HUES48 (cell line): ENCODE measurements around the gene TLR6.

Experiments used
- H3K27ac ChIP-seq: one replicate; pipeline ENCODE4 v1.7.0; 2013; ENCODE audit warnings: low read depth, low read length, inconsistent platforms
- H3K27me3 ChIP-seq: 2 replicates; pipeline ENCODE4 v1.6.1; 2013; ENCODE audit warnings: mild to moderate bottlenecking, low read length; ENCODE audit not compliant: control insufficient read depth, insufficient read depth
- H3K36me3 ChIP-seq: 2 replicates; pipeline ENCODE4 v1.6.1; 2013; ENCODE audit warnings: low read length; ENCODE audit not compliant: control insufficient read depth, insufficient read depth
- H3K4me1 ChIP-seq: 2 replicates; pipeline ENCODE4 v1.6.1; 2013; ENCODE audit warnings: mild to moderate bottlenecking, low read length; ENCODE audit not compliant: control insufficient read depth, insufficient read depth
- H3K4me3 ChIP-seq: 2 replicates; pipeline ENCODE4 v1.5.1; 2013; ENCODE audit warnings: mild to moderate bottlenecking, low read depth, low read length
- H3K9ac ChIP-seq: 2 replicates; pipeline ENCODE4 v1.6.1; 2013; ENCODE audit warnings: mild to moderate bottlenecking, low read depth, low read length, moderate library complexity
- H3K9me3 ChIP-seq: 2 replicates; pipeline ENCODE4 v1.6.1; 2013; ENCODE audit warnings: low read length; ENCODE audit not compliant: control insufficient read depth, insufficient read depth

Gene TLR6

DNA sequence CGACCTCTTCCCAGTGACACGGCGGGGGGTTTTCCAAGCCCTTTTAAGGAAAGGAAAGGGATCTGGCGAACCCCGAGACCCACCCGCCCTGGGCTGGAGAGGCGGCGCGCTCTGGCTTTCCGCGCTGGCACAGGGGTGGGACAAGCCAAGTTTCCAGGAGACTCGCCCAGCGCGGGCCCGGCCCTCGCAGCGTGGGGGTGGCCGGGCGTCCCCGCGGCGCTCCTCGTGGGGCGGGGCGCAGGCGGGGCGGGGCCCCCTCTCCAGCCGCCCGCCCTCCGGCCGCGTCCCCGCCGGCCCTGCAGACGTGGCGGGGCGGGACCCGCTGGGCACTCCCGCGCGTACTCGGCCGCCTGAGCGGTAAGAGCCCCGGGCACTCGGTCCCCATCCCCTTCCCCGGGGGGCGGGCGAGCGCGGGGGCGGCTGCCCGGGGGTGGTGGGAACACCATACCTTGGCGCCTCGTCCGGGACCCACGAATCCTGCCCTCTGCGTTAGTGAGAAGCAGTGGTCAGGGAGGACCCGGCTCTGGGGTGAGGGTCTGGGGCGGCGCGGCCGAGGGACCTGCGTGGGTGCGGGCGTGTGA is 11.0 kb upstream of the TLR6 start, which contains the start of gene FAM114A1:
TSS of gene FAM114A1 (plus strand) at position 329 of the 581 bp plus-strand sequence. CDS start 10,273 bp downstream, outside the sequence.
- H3K9me3 ChIP-seq, result no peaks in the 10 kb centered on the region
- peaks cover 4% of the 10 kb centered on the region; the same call in 1 of the 2 replicates for H3K36me3 ChIP-seq
- H3K27ac ChIP-seq, result peak within 1 kb of the TSS; percentile 36
- peak within 1 kb of the TSS; percentile 74 for H3K4me3 ChIP-seq
- H3K27me3 ChIP-seq, result no peaks in the 10 kb centered on the region
- H3K9ac ChIP-seq, result peak within 1 kb of the TSS; percentile 57
- H3K4me1 ChIP-seq, result peaks cover 14% of the 10 kb centered on the region; the same call in 1 of the 2 replicates

DNA sequence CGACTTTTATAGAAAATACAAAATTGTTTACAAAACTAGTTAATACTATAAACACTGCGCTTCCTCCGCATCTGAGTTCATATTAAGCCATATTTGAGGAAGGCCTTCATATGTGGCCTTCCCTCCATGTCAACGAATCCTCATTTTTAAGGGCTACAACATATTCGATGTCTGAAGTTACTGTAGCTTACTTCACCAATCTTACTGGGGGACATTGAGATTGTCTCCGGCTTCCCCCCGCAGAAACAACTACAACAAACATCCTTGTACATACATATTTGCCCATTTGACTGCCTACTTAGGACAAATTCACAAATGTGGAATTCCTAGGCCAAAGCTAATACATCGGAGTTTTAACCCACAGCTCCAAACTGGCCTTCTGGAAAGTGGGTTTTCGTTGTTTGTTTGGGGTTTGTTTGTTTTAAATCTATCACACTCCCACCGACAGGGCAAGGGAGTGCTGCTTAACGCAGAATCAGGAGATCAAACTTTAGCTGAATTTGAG is 10.4 kb upstream of the TLR6 start:
- peak overlapping the region; percentile 74 for H3K4me3 ChIP-seq
- peak overlapping the region; percentile 56; the same call in 1 of the 2 replicates for H3K9ac ChIP-seq
- peak overlapping the region; percentile 3 for H3K27ac ChIP-seq
- H3K36me3 ChIP-seq, result peaks cover 4% of the 10 kb centered on the region; the same call in 1 of the 2 replicates
- no peaks in the 10 kb centered on the region for H3K27me3 ChIP-seq
- peaks cover 14% of the 10 kb centered on the region; the same call in 1 of the 2 replicates for H3K4me1 ChIP-seq
- no peaks in the 10 kb centered on the region for H3K9me3 ChIP-seq

DNA sequence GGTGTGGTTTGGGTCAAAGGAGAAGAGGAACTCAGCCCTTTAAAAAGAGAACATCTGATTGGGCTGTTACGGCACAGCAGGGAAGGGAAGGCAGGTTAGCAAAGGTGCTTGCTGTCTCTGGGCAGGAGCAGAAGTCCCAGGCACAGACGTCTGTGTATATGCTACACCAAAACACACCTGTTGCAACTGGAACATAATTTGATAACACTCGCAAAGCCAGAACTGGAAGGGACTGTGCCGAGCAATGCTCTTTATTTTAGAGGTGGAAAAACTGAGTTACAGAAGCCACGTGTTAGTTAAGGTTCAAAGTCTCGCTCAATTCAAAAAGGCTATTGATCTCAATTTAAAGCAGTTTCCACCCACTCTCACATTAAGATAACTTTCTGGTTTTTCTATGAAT is 8.8 kb upstream of the TLR6 start:
- H3K36me3 ChIP-seq, result peaks cover 4% of the 10 kb centered on the region; the same call in 1 of the 2 replicates
- no peaks in the 10 kb centered on the region for H3K27me3 ChIP-seq
- H3K9ac ChIP-seq, result no peak overlapping the region
- H3K4me3 ChIP-seq, result no peak overlapping the region
- H3K4me1 ChIP-seq, result peaks cover 14% of the 10 kb centered on the region; the same call in 1 of the 2 replicates
- H3K9me3 ChIP-seq, result no peaks in the 10 kb centered on the region
- H3K27ac ChIP-seq, result no peak overlapping the region

DNA sequence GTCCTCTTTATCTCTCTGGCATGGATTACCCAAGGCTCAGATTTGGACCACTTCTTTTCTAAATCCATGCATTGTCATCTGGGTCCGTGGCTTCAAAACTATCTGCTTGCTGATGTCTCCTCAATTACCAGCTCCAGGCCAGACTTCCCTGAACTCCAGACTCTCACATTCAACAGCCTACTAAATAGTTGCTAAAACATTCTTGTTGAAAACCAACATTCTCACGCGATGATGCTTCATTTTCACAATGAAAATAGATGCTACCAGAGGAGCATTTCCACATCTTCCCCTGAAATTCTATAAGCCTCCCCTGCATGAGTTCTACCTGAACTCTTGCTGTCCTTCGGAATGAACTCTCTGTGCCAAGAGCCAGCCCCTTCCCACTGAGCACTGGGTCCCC is 5.2 kb upstream of the TLR6 start:
- Histone ChIP-seq H3K9ac (no peak overlapping the region), H3K4me1 (peaks cover 7% of the 10 kb centered on the region; the same call in 1 of the 2 replicates), H3K27me3 (no peaks in the 10 kb centered on the region), H3K4me3 (no peak overlapping the region), H3K27ac (no peak overlapping the region), H3K36me3 (no peaks in the 10 kb centered on the region), H3K9me3 (no peaks in the 10 kb centered on the region)

DNA sequence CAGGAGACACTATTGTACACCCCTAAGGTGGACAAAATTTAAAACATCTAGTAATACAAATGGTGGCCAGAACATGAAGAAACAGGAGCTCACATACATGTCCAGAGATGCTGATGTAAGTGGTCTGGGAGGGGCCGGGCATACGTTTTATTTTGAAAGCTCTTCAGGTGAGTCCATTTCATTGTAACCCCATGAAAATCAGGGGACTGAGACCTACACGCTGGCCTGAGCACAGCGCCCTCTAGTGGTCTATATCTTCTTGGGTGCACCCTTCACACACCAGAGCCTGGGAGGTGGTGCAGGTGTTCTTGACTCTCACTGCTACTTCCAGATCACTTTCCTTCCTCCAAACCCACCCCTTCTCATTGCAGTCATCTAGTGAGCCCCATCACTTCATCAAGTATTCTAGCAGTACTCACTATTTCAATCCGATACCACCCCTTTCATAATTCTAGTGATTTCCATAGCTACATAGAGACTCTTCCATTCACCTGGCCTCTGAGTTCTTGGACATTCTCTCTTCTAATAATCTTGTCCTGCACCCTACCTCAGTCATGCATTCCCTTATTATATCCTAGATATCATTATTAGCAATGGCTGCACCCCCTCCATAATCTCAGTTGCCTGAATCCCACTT is 4.3 kb upstream of the TLR6 start:
- H3K9me3 ChIP-seq, result no peaks in the 10 kb centered on the region
- no peaks in the 10 kb centered on the region for H3K27me3 ChIP-seq
- peaks cover 9% of the 10 kb centered on the region; the same call in 1 of the 2 replicates for H3K4me1 ChIP-seq
- no peak overlapping the region for H3K27ac ChIP-seq
- no peaks in the 10 kb centered on the region for H3K36me3 ChIP-seq
- H3K9ac ChIP-seq, result no peak overlapping the region
- no peak overlapping the region for H3K4me3 ChIP-seq

DNA sequence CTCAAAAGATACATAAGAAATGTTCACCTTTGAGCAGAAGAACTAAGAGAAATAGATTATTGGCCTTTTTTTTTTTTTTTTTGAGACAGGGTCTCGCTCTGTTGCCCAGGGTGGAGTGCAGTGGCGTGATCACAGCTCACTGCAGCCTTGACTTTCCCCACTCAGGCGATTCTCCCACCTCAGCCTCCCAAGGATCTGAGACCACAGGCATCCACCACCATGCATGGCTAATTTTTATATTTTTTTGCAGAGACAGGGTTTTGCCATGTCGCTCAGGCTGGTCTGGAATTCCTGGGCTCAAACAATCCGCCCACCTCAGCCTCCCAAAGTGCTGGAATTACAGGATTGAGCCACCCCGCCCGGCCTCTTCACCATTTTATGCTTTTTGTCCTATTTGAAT is 2.9 kb upstream of the TLR6 start:
- H3K9me3 ChIP-seq, result no peaks in the 10 kb centered on the region
- H3K4me1 ChIP-seq, result peaks cover 9% of the 10 kb centered on the region; the same call in 1 of the 2 replicates
- H3K27me3 ChIP-seq, result no peaks in the 10 kb centered on the region
- no peaks in the 10 kb centered on the region for H3K36me3 ChIP-seq
- no peak overlapping the region for H3K4me3 ChIP-seq
- no peak overlapping the region for H3K27ac ChIP-seq
- no peak overlapping the region for H3K9ac ChIP-seq

DNA sequence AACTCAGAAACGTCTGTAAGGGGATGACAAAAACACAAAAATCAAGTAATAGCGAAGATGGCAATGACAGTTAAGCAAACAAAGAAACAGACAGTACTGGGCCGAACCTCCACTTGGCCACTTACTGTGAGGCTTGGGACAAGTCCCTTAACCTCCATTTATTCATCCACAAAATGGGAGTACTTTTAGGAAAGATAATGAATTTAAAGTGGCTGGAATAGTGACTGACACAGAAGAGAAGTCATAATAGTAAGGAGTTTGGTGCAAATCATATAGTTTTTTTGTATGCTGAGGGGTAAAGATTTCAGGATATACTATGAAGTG is 1.4 kb upstream of the TLR6 start:
- peak overlapping the region; percentile 73 for H3K27ac ChIP-seq
- H3K9ac ChIP-seq, result no peak overlapping the region
- peaks cover 9% of the 10 kb centered on the region; the same call in 1 of the 2 replicates for H3K4me1 ChIP-seq
- H3K36me3 ChIP-seq, result no peaks in the 10 kb centered on the region
- H3K27me3 ChIP-seq, result no peaks in the 10 kb centered on the region
- no peaks in the 10 kb centered on the region for H3K9me3 ChIP-seq
- H3K4me3 ChIP-seq, result no peak overlapping the region

DNA sequence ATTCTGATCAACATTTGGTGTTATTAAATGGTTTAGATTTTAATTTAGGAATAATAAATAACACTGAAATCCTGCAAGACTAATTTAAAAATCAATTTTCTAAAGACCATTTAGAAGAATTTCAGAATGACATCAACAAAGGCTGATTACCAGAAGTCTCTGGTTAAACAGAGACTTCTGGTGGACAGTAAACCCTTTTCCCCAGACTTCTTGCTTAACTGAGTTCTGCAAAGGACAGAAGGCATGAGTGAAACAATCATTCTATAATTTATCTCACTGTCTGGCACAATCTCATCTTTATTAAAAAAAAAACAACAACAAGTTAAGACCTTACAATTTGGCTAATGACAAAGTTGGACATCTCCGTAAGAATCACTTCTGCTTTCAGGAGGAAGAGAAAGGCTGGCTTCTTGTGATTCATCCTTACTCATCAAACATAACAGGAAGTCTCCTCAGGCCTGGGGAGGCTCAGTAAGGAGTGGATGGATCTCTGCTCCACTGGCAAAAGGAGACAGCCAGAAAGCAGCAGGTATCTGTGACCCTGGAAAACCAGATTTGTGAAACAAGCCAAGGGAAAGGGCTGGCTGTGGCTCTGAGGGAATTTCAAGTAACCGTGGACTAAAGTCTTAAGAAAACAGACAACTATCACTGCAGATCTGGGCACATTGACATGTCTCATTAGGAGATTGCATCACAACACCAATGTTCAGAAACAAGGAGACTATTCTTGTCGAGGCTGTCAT is 908 bp upstream of the TLR6 start:
- Histone ChIP-seq H3K36me3 (no peaks in the 10 kb centered on the region), H3K9me3 (no peaks in the 10 kb centered on the region), H3K4me1 (peaks cover 9% of the 10 kb centered on the region; the same call in 1 of the 2 replicates), H3K9ac (no peak overlapping the region), H3K4me3 (no peak overlapping the region), H3K27me3 (no peaks in the 10 kb centered on the region), H3K27ac (peak overlapping the region; percentile 73)

DNA sequence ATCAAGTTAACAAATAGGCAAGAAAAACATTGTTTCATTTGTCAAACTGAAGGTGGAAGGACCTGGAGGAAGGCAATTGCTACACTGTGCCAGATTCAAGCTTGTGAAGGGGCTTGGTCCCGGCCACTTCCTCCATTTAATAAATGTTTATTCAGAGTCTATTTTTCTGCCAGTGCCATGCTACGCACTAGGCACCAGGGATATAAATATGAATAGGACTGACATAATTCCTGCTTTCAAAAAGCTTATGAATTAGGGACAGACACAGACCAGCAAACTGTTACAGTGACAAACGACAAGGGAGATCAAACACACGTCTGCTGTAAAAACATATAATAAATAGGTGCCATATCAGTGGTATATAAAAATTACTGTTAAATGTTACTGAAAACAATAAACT is 571 bp downstream of the TLR6 start:
- Histone ChIP-seq H3K27me3 (no peaks in the 10 kb centered on the region), H3K27ac (no peak overlapping the region), H3K4me1 (peaks cover 9% of the 10 kb centered on the region; the same call in 1 of the 2 replicates), H3K36me3 (no peaks in the 10 kb centered on the region), H3K4me3 (no peak overlapping the region), H3K9me3 (no peaks in the 10 kb centered on the region), H3K9ac (no peak overlapping the region)

DNA sequence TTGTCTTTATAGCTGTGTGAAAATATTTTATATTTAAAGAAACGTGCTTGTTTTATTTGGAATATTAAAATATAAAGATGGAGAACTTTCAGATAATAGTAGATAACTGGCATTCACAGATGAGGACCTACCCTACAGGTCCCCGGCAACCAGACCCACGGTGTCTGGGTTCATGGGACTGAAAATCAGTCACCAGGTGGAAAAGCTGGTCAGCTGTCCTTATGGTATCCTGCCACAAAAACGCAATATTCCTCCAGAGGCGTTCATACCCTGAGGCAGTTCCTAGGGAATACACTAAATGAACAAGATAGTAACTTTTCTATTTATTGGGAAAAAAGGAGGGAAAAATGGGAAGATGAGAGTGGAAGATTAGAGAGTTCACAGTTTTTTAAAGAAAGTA is 1.2 kb downstream of the TLR6 start:
- Histone ChIP-seq H3K4me3 (no peak overlapping the region), H3K9ac (no peak overlapping the region), H3K27ac (no peak overlapping the region), H3K4me1 (peaks cover 9% of the 10 kb centered on the region; the same call in 1 of the 2 replicates), H3K27me3 (no peaks in the 10 kb centered on the region), H3K36me3 (no peaks in the 10 kb centered on the region), H3K9me3 (no peaks in the 10 kb centered on the region)
